Ascending aorta (tissue), 2 donors: ENCODE measurements around the gene CCT8L2. TPM values are rescaled to one million over a fixed set of nuclear protein-coding genes. Genes with fewer than 3 reads are reported as not detected.
"Not testable (repeated sequence)": the region's sequence is repeated elsewhere in the genome, so short reads cannot be mapped to it uniquely, and the experiment has no call there.

Experiments used
- DNase-seq, 2 donors: peaks; one replicate each; pipeline ENCODE4 v3.0.0-alpha.2; 2019; ENCODE audit warnings: low spot score in 2 of 2
- H3K27ac ChIP-seq, 2 donors: fragments of 200-600 bp; sonication (generic); one replicate each; pipeline ENCODE4 v1.5.1; 2016 to 2017; ENCODE audit warnings: mild to moderate bottlenecking in 1 of 2
- H3K27me3 ChIP-seq: fragments of 200-600 bp; sonication (generic); one replicate; pipeline ENCODE4 v1.5.1; 2017
- H3K36me3 ChIP-seq, 2 donors: fragments of 200-600 bp; sonication (generic); one replicate each; pipeline ENCODE4 v1.5.1; 2016
- H3K4me1 ChIP-seq, 2 donors: fragments of 200-600 bp; sonication (generic); one replicate each; pipeline ENCODE4 v1.5.1; 2016 to 2017; ENCODE audit warnings: mild to moderate bottlenecking in 1 of 2
- H3K4me3 ChIP-seq, 2 donors: fragments of 200-600 bp; sonication (generic); one replicate each; pipeline ENCODE4 v1.5.1; 2016 to 2017; ENCODE audit warnings: mild to moderate bottlenecking in 1 of 2
- H3K9me3 ChIP-seq, 2 donors: fragments of 200-600 bp; sonication (generic); one replicate each; pipeline ENCODE4 v1.5.1; 2016
- intact Hi-C: fragments of 100-400 bp; cut with DNase I; formaldehyde crosslinking; loops from one replicate; pipeline ENCODE4 v1.15.1; 2023
- total RNA-seq: library from RNA; depleted of rRNA; stranded (reverse); fragments of >200 nt; gene quantifications from one replicate; pipeline ENCODE4 v1.1.0, GENCODE V29; 2016
- TF ChIP-seq, protein P1 (sequence below), 3 experiments: fragments of 200-600 bp in 2 of 3; fragments of 450-650 bp in 1 of 3; sonication (generic) in 2 of 3; IDR thresholded peaks; one replicate each; pipeline ENCODE4 v1.5.1; 2016 to 2019; ENCODE audit warnings: antibody characterized with exemption in 3 of 3, mild to moderate bottlenecking in 1 of 3, moderate library complexity in 1 of 3

The CCT8L2 gene
- total RNA-seq, 1 donor from 2014 or later, result not detected

DNA sequence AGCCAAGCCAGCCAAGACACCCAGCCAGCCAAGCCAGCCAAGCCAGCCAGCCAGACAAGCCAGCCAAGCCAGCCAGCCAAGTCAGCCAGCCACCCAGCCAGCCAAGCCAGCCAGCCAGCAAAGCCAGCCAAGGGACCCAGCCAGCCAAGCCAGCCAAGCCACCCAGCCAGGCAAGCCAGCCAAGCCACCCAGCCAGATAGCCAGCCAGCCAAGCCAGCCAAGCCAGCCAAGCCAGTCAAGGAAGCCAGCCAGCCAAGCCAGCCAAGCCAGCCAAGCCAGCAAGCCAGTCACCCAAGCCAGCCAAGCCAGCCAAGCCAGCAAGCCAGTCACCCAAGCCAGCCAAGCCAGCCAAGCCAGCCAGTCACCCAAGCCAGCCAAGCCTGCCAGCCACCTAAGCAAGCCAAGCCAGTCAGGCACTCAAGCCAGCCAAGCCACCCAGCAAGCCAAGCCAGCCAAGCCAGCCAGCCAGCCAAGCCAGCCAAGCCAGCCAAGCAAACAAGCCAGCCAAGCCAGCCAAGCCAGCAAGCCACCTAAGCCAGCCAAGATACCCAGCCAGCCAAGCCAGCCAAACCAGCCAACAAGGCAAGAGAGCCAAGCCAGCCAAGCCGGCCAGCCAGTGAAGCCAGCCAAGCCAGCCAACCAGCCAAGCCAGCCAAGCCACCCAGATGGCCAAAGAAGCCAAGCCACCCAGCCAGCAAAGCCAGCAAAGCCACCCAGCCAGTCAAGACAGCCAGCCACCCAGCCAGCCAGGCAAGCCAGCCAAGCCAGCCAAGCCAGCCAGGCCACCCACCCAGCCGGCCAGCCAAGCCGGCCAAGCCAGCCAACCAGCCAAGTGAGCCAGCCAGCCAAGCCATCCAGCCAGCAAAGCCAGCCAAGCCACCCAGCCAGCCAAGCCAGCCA, 33.3 kb downstream of the CCT8L2 start:
- Histone ChIP-seq H3K27ac (no peak overlapping the region), H3K4me3 (no peak overlapping the region), H3K27me3 (no peaks in the 10 kb centered on the region), H3K4me1 (no peaks in the 10 kb centered on the region), H3K9me3 (peaks cover 0 to 4% of the 10 kb centered on the region in 2 donors), H3K36me3 (no peaks in the 10 kb centered on the region)
- TF ChIP-seq, protein P1, sequence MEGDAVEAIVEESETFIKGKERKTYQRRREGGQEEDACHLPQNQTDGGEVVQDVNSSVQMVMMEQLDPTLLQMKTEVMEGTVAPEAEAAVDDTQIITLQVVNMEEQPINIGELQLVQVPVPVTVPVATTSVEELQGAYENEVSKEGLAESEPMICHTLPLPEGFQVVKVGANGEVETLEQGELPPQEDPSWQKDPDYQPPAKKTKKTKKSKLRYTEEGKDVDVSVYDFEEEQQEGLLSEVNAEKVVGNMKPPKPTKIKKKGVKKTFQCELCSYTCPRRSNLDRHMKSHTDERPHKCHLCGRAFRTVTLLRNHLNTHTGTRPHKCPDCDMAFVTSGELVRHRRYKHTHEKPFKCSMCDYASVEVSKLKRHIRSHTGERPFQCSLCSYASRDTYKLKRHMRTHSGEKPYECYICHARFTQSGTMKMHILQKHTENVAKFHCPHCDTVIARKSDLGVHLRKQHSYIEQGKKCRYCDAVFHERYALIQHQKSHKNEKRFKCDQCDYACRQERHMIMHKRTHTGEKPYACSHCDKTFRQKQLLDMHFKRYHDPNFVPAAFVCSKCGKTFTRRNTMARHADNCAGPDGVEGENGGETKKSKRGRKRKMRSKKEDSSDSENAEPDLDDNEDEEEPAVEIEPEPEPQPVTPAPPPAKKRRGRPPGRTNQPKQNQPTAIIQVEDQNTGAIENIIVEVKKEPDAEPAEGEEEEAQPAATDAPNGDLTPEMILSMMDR (IDR thresholded peaks at IDR 0.05), result no peak
- intact Hi-C loops, result no loop called here
- no peak for DNase-seq

DNA sequence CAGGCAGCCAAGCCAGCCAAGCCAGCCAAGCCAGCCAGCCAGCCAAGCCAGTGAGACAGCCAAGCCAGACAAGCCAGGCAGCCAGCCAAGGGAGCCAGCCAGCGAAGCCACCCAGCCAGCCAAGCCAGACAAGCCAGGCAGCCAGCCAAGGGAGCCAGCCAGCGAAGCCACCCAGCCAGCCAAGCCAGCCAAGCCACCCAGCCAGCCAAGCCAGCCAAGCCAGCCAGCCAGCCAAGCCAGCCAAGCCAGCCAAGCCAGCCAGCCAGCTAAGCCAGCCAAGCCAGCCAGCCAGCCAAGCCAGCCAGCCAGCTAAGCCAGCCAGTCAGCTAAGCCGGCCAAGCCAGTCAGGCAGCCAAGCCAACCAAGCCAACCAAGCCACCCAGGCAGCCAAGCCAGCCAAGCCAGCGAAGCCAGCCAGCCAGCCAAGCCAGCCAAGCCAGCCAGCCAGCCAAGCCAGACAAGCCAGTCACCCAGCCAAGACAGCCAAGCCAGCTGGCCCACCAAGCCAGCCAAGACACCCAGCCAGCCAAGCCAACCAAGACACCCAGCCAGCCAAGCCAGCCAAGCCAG, 34.1 kb downstream of the CCT8L2 start:
- DNase-seq, H3K27ac ChIP-seq, H3K4me1 ChIP-seq, H3K36me3 ChIP-seq, intact Hi-C loops, H3K4me3 ChIP-seq, H3K27me3 ChIP-seq, H3K9me3 ChIP-seq: not testable (repeated sequence)

DNA sequence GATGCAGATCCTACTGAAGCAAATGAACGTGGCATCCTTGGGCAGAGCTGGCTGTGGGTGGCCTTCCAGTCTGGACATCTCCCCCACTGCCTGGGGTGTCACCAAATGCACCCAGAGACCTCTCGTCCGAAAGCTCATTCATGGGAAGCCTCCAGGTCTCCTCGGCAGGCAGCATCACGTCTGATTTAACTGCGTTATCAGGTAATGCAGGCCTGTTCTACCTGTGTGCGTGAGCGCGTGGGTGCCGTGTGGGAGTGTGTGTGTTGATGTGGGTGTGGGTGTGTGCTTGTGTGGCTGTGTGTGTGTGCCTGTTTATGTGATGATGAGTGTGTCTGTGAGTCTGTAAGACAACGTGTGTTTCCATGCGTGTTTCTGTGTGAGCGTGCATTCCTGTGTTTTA, 35.1 kb downstream of the CCT8L2 start:
- DNase-seq, H3K27me3 ChIP-seq, H3K36me3 ChIP-seq, intact Hi-C loops, H3K27ac ChIP-seq, H3K4me1 ChIP-seq, H3K9me3 ChIP-seq, H3K4me3 ChIP-seq: not testable (repeated sequence)

DNA sequence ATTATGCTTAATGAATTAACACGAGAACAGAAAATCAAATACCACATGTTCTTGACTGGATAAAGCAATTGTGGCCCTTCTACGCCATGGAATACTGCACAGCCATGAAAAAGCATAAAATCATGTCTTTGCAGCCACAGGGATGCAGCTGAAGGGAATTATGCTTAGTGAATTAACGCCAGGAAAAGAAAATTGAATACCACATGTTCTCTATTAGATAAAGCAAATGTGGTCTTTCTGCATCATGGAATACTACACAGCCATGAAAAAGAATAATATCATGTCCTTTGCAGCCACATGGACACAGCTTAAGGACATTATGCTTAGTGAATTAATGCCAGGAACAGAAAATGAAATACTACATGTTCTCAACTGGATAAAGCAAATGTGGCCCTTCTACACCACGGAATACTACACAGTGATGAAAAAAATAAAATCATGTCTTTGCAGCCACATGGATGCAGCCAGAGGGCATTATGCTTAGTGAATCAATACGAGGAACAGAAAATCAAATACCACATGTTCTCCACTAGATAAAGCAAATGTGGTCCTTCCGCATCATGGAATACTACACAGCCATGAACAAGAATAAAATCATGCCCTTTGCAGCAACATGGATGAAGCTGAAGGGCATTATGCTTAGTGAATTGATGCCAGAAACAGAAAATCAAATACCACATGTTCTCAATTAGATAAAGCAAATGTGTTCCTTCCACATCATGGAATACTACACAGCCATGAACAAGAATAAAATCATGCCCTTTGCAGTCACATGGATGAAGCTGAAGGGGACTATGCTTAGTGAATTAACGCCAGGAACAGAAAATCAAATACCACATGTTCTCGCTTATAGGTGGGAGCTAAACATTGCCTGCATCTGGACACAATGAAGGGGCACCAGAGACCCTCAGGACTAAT, 37.3 kb downstream of the CCT8L2 start:
- H3K27ac ChIP-seq, H3K9me3 ChIP-seq, DNase-seq, H3K4me3 ChIP-seq, intact Hi-C loops, H3K27me3 ChIP-seq, H3K4me1 ChIP-seq, H3K36me3 ChIP-seq: not testable (repeated sequence)

DNA sequence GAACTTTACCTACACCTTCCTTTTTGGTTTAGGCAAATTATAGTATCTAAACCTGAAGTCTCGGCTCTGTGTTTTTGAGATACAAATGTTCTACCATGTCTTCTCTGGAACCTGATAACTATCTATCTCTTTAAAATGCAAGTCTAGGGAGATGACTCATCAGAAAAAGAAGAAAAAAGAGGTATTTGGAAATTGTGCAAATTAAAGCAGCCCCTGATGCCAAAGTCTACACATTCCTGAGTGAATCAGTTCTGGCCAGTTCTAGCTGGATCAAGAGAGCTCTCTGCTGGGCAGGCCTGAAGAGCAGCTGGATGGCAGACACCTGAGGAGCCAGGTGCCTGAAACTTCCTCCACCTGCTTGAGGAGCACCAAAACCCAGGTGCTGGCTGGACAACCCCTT, 49.3 kb downstream of the CCT8L2 start:
- H3K36me3 ChIP-seq, H3K4me3 ChIP-seq, H3K27ac ChIP-seq, H3K27me3 ChIP-seq, DNase-seq, H3K4me1 ChIP-seq, H3K9me3 ChIP-seq, intact Hi-C loops: not testable (repeated sequence)

Other genes with a start within 250 kb of the CCT8L2 start
- gene XKR3, start 232.6 kb upstream of the CCT8L2 start, total RNA-seq, result not detected